Tibial nerve (tissue), 4 donors: ENCODE results near the gene EPS8.

Experiments used
- CTCF ChIP-seq, 5 experiments: fragments of 200-600 bp in 3 of 5; fragments of 450-650 bp in 2 of 5; sonication (generic) in 3 of 5; IDR thresholded peaks; one replicate each; pipeline ENCODE4 v1.5.1; 2016 to 2019; ENCODE audit warnings: antibody characterized with exemption in 5 of 5, mild to moderate bottlenecking in 3 of 5, moderate library complexity in 2 of 5
- EP300 ChIP-seq, 2 donors: sonication (generic); formaldehyde crosslinking; IDR thresholded peaks; one replicate each; pipeline ENCODE4 v1.6.1; 2017; ENCODE audit warnings: antibody characterized with exemption in 2 of 2, mild to moderate bottlenecking in 1 of 2
- POLR2A ChIP-seq, 2 donors: fragments of 450-650 bp; IDR thresholded peaks; one replicate each; pipeline ENCODE4 v1.6.1; 2017; ENCODE audit warnings: antibody characterized with exemption in 2 of 2, mild to moderate bottlenecking in 2 of 2, moderate library complexity in 2 of 2

- TF ChIP-seq CTCF (IDR thresholded peaks at IDR 0.05) = no peak
- no peak for TF ChIP-seq POLR2A (IDR thresholded peaks at IDR 0.05)
- no peak for TF ChIP-seq EP300 (IDR thresholded peaks at IDR 0.05)
Observed at GRCh38 chr12:15591811-15592210, 197.4 kb downstream of the EPS8 start.
